Caco-2 (cell line): Measurements from ENCODE around the gene MRGPRE. TPM values are rescaled to one million over a fixed set of nuclear protein-coding genes. Genes with fewer than 3 reads are reported as not detected.

ENCODE experiments used
- BruUV-seq: library from RNA; stranded (reverse); fragments of 400-500 nt; replicated peaks from 2 replicates; lab custom pipeline; 2021; lab: Mats Ljungman, UMichigan
- CTCF ChIA-PET: fragments of 300-600 bp; sonication (Branson Sonifier 250); formaldehyde crosslinking; loops from one replicate; lab custom pipeline; 2022; ENCODE audit warnings: antibody characterized with exemption; lab: Charles Lee
- POLR2A ChIA-PET: fragments of 300-600 bp; sonication (Branson Sonifier 250); formaldehyde crosslinking; loops from one replicate; lab custom pipeline; 2022; ENCODE audit warnings: antibody characterized with exemption; lab: Charles Lee
- DNase-seq, 2 experiments: peaks; one replicate each; pipeline versions ENCODE4 v3.0.0 to v3.0.0-alpha.2; 2020 to 2022
- H3K27me3 ChIP-seq: replicated peaks from 2 replicates; pipeline ENCODE4 v1.6.0; 2011; ENCODE audit warnings: low read length; ENCODE audit not compliant: control insufficient read depth, insufficient read depth
- H3K36me3 ChIP-seq: 2 replicates; pipeline ENCODE4 v1.5.1; 2011; ENCODE audit warnings: low read length; ENCODE audit not compliant: control insufficient read depth, insufficient read depth
- H3K4me1 ChIP-seq: fragments of 250-450 bp; sonication (Bioruptor Pico); 2 replicates; pipeline ENCODE4 v1.5.1; 2020; ENCODE audit warnings: mild to moderate bottlenecking
- H3K4me3 ChIP-seq: 2 replicates; pipeline ENCODE4 v1.5.1; 2011; ENCODE audit warnings: low read depth, mild to moderate bottlenecking, control low read depth, low read length
- H3K9me3 ChIP-seq: fragments of 250-450 bp; sonication (Bioruptor Pico); 2 replicates; pipeline ENCODE4 v1.5.1; 2020; ENCODE audit warnings: mild to moderate bottlenecking, moderate library complexity
- H3K27ac Mint-ChIP-seq: one replicate; pipeline ENCODE4 v1.8.0; 2022; ENCODE audit warnings: mixed read lengths; ENCODE audit not compliant: unreplicated experiment
- H3K27me3 Mint-ChIP-seq: one replicate; pipeline ENCODE4 v1.8.0; 2022; ENCODE audit warnings: mixed read lengths; ENCODE audit not compliant: insufficient read depth, unreplicated experiment
- H3K36me3 Mint-ChIP-seq: one replicate; pipeline ENCODE4 v1.8.0; 2022; ENCODE audit warnings: mild to moderate bottlenecking, mixed read lengths; ENCODE audit not compliant: insufficient read depth, unreplicated experiment
- H3K4me1 Mint-ChIP-seq: one replicate; pipeline ENCODE4 v1.8.0; 2022; ENCODE audit warnings: low read depth, mixed read lengths; ENCODE audit not compliant: unreplicated experiment
- H3K4me3 Mint-ChIP-seq: one replicate; pipeline ENCODE4 v1.8.0; 2022; ENCODE audit warnings: mild to moderate bottlenecking, moderate library complexity, mixed read lengths; ENCODE audit not compliant: unreplicated experiment
- H3K9me3 Mint-ChIP-seq: one replicate; pipeline ENCODE4 v1.8.0; 2022; ENCODE audit warnings: mixed read lengths; ENCODE audit not compliant: unreplicated experiment
- CTCF ChIP-seq, 2 experiments: fragments of 200-600 bp in 1 of 2; IDR thresholded peaks; 1 replicate in 1 of 2; 2 replicates in 1 of 2; pipeline versions ENCODE4 v1.5.1 to v1.8.0; 2011 to 2022; ENCODE audit warnings: antibody characterized with exemption in 1 of 2, control low read depth in 1 of 2, inconsistent platforms in 1 of 2, low read depth in 1 of 2, low read length in 1 of 2, mild to moderate bottlenecking in 1 of 2, moderate library complexity in 1 of 2; ENCODE audit not compliant: insufficient read depth in 1 of 2, severe bottlenecking in 1 of 2, unreplicated experiment in 1 of 2
- intact Hi-C: fragments of 100-400 bp; cut with micrococcal nuclease; formaldehyde crosslinking; loops from one replicate; pipeline ENCODE4 v1.10.0; 2022; ENCODE audit not compliant: unreplicated experiment
- total RNA-seq: library from RNA; stranded (reverse); gene quantifications from 2 replicates; pipeline ENCODE4 v1.2.3, GENCODE V29; 2022

Gene MRGPRE
- total RNA-seq, 1 experiment from 2014 or later, result not detected

GRCh38 chr11:3194016-3194816, 38.0 kb downstream of the MRGPRE start:
- Histone ChIP-seq H3K4me3 (no peak overlapping the region), H3K4me1 (no peaks in the 10 kb centered on the region), H3K27me3 (no peaks in the 10 kb centered on the region; the same call in 1 of the 2 replicates), H3K36me3 (no peaks in the 10 kb centered on the region), H3K9me3 (no peaks in the 10 kb centered on the region)
- no peak overlapping the region for H3K4me3 Mint-ChIP-seq
- intact Hi-C loops, result no loop called here
- no TSS peak for BruUV-seq
- peaks cover 6% of the 10 kb centered on the region for H3K27me3 Mint-ChIP-seq
- H3K9me3 Mint-ChIP-seq, result no peaks in the 10 kb centered on the region
- CTCF ChIA-PET, result no interaction called here
- no peak for TF ChIP-seq CTCF (IDR thresholded peaks at IDR 0.05; ENCODE audit: insufficient read depth in 1 of 2, low read depth in 1 of 2, low read length in 1 of 2, severe bottlenecking in 1 of 2, unreplicated experiment in 1 of 2)
- no peaks in the 10 kb centered on the region for H3K4me1 Mint-ChIP-seq
- H3K36me3 Mint-ChIP-seq, result no peaks in the 10 kb centered on the region
- DNase-seq, result no peak
- no peak overlapping the region for H3K27ac Mint-ChIP-seq
- POLR2A ChIA-PET, result no interaction called here

- BruUV-seq, result no TSS peak
Measured at GRCh38 chr11:3193373-3194015, 38.7 kb downstream of the MRGPRE start.

More at GRCh38 chr11:3193373-3194015, 38.7 kb downstream of the MRGPRE start:
- Histone ChIP-seq H3K4me3 (no peak overlapping the region), H3K36me3 (no peaks in the 10 kb centered on the region), H3K27me3 (no peaks in the 10 kb centered on the region; the same call in 1 of the 2 replicates), H3K9me3 (no peaks in the 10 kb centered on the region), H3K4me1 (no peaks in the 10 kb centered on the region)
- POLR2A ChIA-PET, result no interaction called here
- Mint-ChIP-seq H3K9me3 (no peaks in the 10 kb centered on the region), H3K4me3 (no peak overlapping the region), H3K4me1 (no peaks in the 10 kb centered on the region), H3K27me3 (peaks cover 5% of the 10 kb centered on the region), H3K36me3 (no peaks in the 10 kb centered on the region), H3K27ac (no peak overlapping the region)
- TF ChIP-seq CTCF (IDR thresholded peaks at IDR 0.05; ENCODE audit: insufficient read depth in 1 of 2, low read depth in 1 of 2, low read length in 1 of 2, severe bottlenecking in 1 of 2, unreplicated experiment in 1 of 2), result no peak
- DNase-seq, result no peak
- intact Hi-C loops, result no loop called here
- CTCF ChIA-PET, result no interaction called here
